Fibroblast of villous mesenchyme (primary cell): ENCODE results near the gene FLOT2. TPM values are rescaled to one million over a fixed set of nuclear protein-coding genes. Genes with fewer than 3 reads are reported as not detected.

ENCODE experiments used
- DNase-seq: peaks from one replicate; pipeline ENCODE4 v3.0.0-alpha.2; 2010; ENCODE audit warnings: low read depth
- H3K4me3 ChIP-seq: 2 replicates; pipeline ENCODE4 v1.5.1; 2011; ENCODE audit warnings: low read depth, mild to moderate bottlenecking, low read length
- CTCF ChIP-seq: IDR thresholded peaks from 2 replicates; pipeline ENCODE4 v1.5.1; 2012; ENCODE audit warnings: low read depth, mild to moderate bottlenecking, low read length; ENCODE audit not compliant: insufficient read depth
- total RNA-seq: library from RNA; depleted of rRNA; stranded (reverse); fragments of >200 nt; gene quantifications from 2 replicates; pipeline ENCODE4 v1.2.3, GENCODE V29; 2012

The FLOT2 gene
- total RNA-seq, result 39.6 and 43.6 TPM in 2 replicates

GRCh38 chr17:28896884-28897768, at the start of gene FLOT2:
FLOT2 (minus strand) TSS chr17:28897733; CDS start chr17:28897574, 159 bp downstream.
- H3K4me3 ChIP-seq, result peak within 1 kb of the TSS; percentile 87
- DNase-seq, result peak; percentile 64
- TF ChIP-seq CTCF, result peak; percentile 29

- no peak overlapping the region for H3K4me3 ChIP-seq
- DNase-seq, result peak; percentile 61
- TF ChIP-seq CTCF, result no peak
These were observed 48.7 kb upstream of the FLOT2 start for GRCh38 chr17:28946239-28946638.

- TF ChIP-seq CTCF, result no peak
- DNase-seq, result no peak
- no peak overlapping the region for H3K4me3 ChIP-seq
These were observed 47.6 kb upstream of the FLOT2 start for GRCh38 chr17:28944862-28945741.

- DNase-seq, result no peak
- no peak for TF ChIP-seq CTCF
- H3K4me3 ChIP-seq, result no peak overlapping the region
These were observed 46.8 kb upstream of the FLOT2 start for GRCh38 chr17:28944343-28944742.

- H3K4me3 ChIP-seq, result no peak overlapping the region
- no peak for TF ChIP-seq CTCF
- DNase-seq, result no peak
These were observed 45.4 kb upstream of the FLOT2 start for GRCh38 chr17:28942925-28943324.

GRCh38 chr17:28941251-28941650, 43.7 kb upstream of the FLOT2 start:
- TF ChIP-seq CTCF, result no peak
- H3K4me3 ChIP-seq, result no peak overlapping the region
- DNase-seq, result peak; percentile 12
